PC-3 (cell line): ENCODE measurements around the gene C19orf47. TPM values are rescaled to one million over a fixed set of nuclear protein-coding genes. Genes with fewer than 3 reads are reported as not detected.

Source experiments
- ATAC-seq: fragments of 200-7000 bp; cut with Tn5 transposase; 2 replicates; pipeline ENCODE4 v1.9.1; 2020; ENCODE audit warnings: mild to moderate bottlenecking, moderate library complexity
- BruUV-seq: library from RNA; stranded (reverse); fragments of 400-500 nt; replicated peaks from 2 replicates; lab custom pipeline; 2021; lab: Mats Ljungman, UMichigan
- CTCF ChIA-PET: fragments of 300-600 bp; sonication (Branson Sonifier 250); formaldehyde crosslinking; loops from one replicate; lab custom pipeline; 2022; ENCODE audit warnings: antibody characterized with exemption; lab: Charles Lee
- POLR2A ChIA-PET: fragments of 300-600 bp; sonication (Branson Sonifier 250); formaldehyde crosslinking; loops from one replicate; lab custom pipeline; 2022; ENCODE audit warnings: antibody characterized with exemption; ENCODE audit not compliant: unreplicated experiment; lab: Charles Lee
- DNase-seq: peaks from one replicate; pipeline ENCODE4 v3.0.0-alpha.2; 2015
- H2AFZ ChIP-seq: fragments of 300-600 bp; sonication (generic); 2 replicates; pipeline ENCODE4 v1.6.0; 2016; ENCODE audit warnings: antibody characterized with exemption, low read length
- H3F3A ChIP-seq: fragments of 300-600 bp; sonication (generic); one replicate; pipeline ENCODE4 v1.6.0; 2017; ENCODE audit warnings: antibody characterized with exemption, low read length, control low read depth, mild to moderate bottlenecking; ENCODE audit not compliant: unreplicated experiment
- H3K27ac ChIP-seq: fragments of 300-600 bp; sonication (generic); 2 replicates; pipeline ENCODE4 v1.5.1; 2016; ENCODE audit warnings: mild to moderate bottlenecking, low read length
- H3K27me3 ChIP-seq: fragments of 300-600 bp; sonication (generic); 2 replicates; pipeline ENCODE4 v1.6.1; 2016; ENCODE audit warnings: low read length, mixed read lengths
- H3K36me3 ChIP-seq: fragments of 300-600 bp; sonication (generic); 2 replicates; pipeline ENCODE4 v1.6.1; 2016; ENCODE audit warnings: low read depth, mixed run types, low read length, mixed read lengths
- H3K4me1 ChIP-seq: fragments of 300-600 bp; sonication (generic); 2 replicates; pipeline ENCODE4 v1.5.1; 2016; ENCODE audit warnings: low read length; ENCODE audit not compliant: insufficient read depth
- H3K4me2 ChIP-seq: fragments of 300-600 bp; sonication (generic); 2 replicates; pipeline ENCODE4 v1.6.0; 2016; ENCODE audit warnings: low read length
- H3K4me3 ChIP-seq: fragments of 300-600 bp; sonication (generic); 2 replicates; pipeline ENCODE4 v1.5.1; 2016; ENCODE audit warnings: mild to moderate bottlenecking, low read length, mixed read lengths
- H3K79me2 ChIP-seq: fragments of 300-600 bp; sonication (generic); 2 replicates; pipeline ENCODE4 v1.6.1; 2017; ENCODE audit warnings: low read length, mixed read lengths
- H3K9ac ChIP-seq: fragments of 300-600 bp; sonication (generic); 2 replicates; pipeline ENCODE4 v1.6.0; 2016; ENCODE audit warnings: mild to moderate bottlenecking, low read length
- H3K9me2 ChIP-seq: fragments of 300-600 bp; sonication (generic); replicated peaks from 2 replicates; pipeline ENCODE4 v1.6.1; 2016; ENCODE audit warnings: mixed run types, low read length, mixed read lengths
- H3K9me3 ChIP-seq: fragments of 300-600 bp; sonication (generic); 2 replicates; pipeline ENCODE4 v1.6.1; 2016; ENCODE audit warnings: low read length, mixed read lengths
- H4K20me1 ChIP-seq: fragments of 300-600 bp; sonication (generic); 2 replicates; pipeline ENCODE4 v1.6.1; 2016; ENCODE audit warnings: low read length, mixed read lengths
- EZH2 ChIP-seq: fragments of 300-600 bp; sonication (generic); IDR thresholded peaks from one replicate; pipeline ENCODE4 v1.6.1; 2017; ENCODE audit warnings: antibody characterized with exemption, mild to moderate bottlenecking, low read length; ENCODE audit not compliant: unreplicated experiment
- EZH2phosphoT487 ChIP-seq: fragments of 300-600 bp; sonication (generic); IDR thresholded peaks from 2 replicates; pipeline ENCODE4 v1.6.1; 2018; ENCODE audit warnings: mild to moderate bottlenecking, antibody characterized with exemption, low read length, borderline replicate concordance
- intact Hi-C: fragments of 100-400 bp; cut with micrococcal nuclease; formaldehyde crosslinking; loops from 2 replicates; pipeline ENCODE4 v1.9.0; 2023
- total RNA-seq: library from RNA; depleted of rRNA; stranded (reverse); fragments of >200 nt; gene quantifications from 2 replicates; pipeline ENCODE4 v1.2.3, GENCODE V29; 2014
- TF ChIP-seq, protein P1 (sequence below): fragments of 300-600 bp; sonication (generic); conservative IDR thresholded peaks from 2 replicates; pipeline ENCODE4 v1.5.1; 2017; ENCODE audit warnings: antibody characterized with exemption, low read depth, mild to moderate bottlenecking, low read length

The C19orf47 gene
- total RNA-seq, 1 experiment from 2014 or later = 13.9 TPM

DNA sequence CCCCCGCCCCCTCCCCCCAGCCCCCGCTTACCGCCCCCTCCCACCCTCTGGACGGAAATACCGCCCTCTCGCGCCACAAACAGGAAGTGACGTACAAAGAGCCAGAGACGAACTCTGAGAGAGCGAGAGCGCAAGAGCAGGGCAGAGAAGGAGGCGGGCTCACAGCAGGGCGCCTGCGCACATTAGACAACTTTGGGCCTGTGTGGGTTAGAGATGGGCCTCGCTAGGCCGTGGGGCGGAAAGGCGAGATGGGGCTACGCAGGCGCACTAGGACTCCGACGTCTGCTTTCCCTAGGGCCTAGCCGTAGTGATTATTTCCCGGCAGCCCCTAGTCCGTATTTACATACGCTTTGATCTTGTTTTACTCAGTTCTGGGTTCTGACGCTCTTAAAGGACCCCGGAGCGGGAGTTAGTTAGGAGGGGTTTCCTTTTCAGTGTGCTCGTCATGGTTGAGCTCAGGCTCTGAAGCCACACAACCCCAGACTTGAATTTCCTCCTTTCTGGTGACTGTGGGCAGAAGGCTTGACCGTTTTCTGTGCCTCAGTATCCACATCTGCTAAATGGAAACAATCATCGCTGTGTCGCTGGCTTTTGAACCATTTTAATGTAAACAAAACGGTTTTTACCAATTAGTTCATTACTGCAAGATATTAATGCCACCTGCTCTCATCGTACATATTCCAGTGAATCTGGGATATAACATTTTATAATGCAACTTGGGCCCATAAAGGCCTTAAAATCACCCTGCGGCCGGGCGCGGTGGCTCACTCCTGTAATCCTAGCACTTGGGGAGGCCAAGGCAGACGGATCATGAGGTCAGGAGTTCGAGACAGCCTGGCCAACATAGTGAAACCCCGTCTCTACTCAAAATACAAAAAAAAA lies 62.6 kb downstream of the C19orf47 start:
- H3K4me1 ChIP-seq = 0 out of 2 replicates have a peak, but pooled peaks cover 5% of the 10 kb centered on the region
- BruUV-seq = TSS peak; percentile 99
- intact Hi-C loops = no loop called here
- no peaks in the 10 kb centered on the region for H3K36me3 ChIP-seq
- H3K79me2 ChIP-seq = peaks cover 45% of the 10 kb centered on the region
- H2AFZ ChIP-seq = peak overlapping the region; percentile 85
- ChIA-PET POLR2A (no interaction called here), CTCF (no interaction called here)
- no peaks in the 10 kb centered on the region for H3K9me2 ChIP-seq
- TF ChIP-seq, protein P1, sequence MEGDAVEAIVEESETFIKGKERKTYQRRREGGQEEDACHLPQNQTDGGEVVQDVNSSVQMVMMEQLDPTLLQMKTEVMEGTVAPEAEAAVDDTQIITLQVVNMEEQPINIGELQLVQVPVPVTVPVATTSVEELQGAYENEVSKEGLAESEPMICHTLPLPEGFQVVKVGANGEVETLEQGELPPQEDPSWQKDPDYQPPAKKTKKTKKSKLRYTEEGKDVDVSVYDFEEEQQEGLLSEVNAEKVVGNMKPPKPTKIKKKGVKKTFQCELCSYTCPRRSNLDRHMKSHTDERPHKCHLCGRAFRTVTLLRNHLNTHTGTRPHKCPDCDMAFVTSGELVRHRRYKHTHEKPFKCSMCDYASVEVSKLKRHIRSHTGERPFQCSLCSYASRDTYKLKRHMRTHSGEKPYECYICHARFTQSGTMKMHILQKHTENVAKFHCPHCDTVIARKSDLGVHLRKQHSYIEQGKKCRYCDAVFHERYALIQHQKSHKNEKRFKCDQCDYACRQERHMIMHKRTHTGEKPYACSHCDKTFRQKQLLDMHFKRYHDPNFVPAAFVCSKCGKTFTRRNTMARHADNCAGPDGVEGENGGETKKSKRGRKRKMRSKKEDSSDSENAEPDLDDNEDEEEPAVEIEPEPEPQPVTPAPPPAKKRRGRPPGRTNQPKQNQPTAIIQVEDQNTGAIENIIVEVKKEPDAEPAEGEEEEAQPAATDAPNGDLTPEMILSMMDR = no peak
- no peak for TF ChIP-seq EZH2
- no peak for TF ChIP-seq EZH2phosphoT487
- H3K4me2 ChIP-seq = peak overlapping the region; percentile 75
- H3K27ac ChIP-seq = peak overlapping the region; percentile 59
- H3F3A ChIP-seq = no peaks in the 10 kb centered on the region
- no peaks in the 10 kb centered on the region for H3K9me3 ChIP-seq
- 0 out of 2 replicates have a peak, but pooled peaks cover 5% of the 10 kb centered on the region for H4K20me1 ChIP-seq
- ATAC-seq = peak; percentile 96
- no peaks in the 10 kb centered on the region for H3K27me3 ChIP-seq
- peak overlapping the region; percentile 99 for H3K4me3 ChIP-seq
- peak overlapping the region; percentile 97 for H3K9ac ChIP-seq
- DNase-seq = peak; percentile 97

DNA sequence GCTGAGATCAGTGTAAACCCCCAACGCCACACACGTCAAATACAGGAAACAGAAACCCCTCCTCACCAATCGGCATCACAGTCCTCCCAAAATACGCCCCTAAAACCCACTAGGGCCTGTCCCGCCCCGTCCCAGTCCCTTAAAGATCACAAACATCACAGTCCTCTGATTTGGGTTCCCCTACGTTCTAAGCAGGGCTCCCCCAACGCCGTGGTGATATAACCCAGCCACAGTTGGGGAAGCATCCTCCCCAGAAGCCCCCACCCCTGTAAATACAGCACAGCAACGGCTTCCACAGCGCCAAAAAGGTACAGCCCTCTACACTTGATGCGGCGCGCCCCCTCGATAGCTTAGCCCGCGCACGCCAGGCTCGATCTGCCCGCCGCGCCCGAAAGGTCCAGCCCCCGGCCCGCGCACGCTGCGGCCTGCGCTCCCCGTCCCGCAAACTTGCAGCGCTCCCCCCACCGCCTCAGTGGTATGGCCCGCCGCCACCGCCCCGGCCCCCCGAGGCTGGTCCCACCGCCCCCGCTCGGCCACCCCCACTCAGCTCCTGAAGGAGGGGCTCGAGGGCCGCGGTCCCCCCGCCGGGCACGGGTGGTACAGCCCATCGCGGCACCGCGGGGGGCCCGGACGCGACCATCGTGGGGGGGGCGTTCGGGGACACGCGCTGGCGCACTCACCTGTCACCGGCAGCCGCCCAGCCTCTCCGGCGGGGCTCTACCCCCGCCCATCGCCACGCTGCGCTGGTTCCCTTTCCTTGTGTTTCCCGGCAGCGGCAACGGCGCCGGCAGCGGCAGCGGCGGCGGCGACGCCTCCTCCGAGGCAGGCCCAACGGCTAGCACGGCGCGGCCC lies 63.5 kb downstream of the C19orf47 start, which contains the start of gene AKT2:
TSS of gene AKT2 (minus strand) at position 845 of the 852 bp plus-strand sequence. CDS start 20,078 bp downstream, outside the sequence.
- no peak for DNase-seq

More for the DNA sequence above, 63.5 kb downstream of the C19orf47 start, which contains the start of gene AKT2:
- ChIA-PET POLR2A (no interaction called here), CTCF (no interaction called here)
- ATAC-seq = peak; percentile 47
- no peaks in the 10 kb centered on the region for H3F3A ChIP-seq
- H3K9me3 ChIP-seq = no peaks in the 10 kb centered on the region
- no peaks in the 10 kb centered on the region for H3K36me3 ChIP-seq
- peak within 1 kb of the TSS; percentile 97 for H3K9ac ChIP-seq
- H3K27me3 ChIP-seq = no peaks in the 10 kb centered on the region
- TF ChIP-seq, protein P1 = no peak
- TF ChIP-seq EZH2 (no peak), EZH2phosphoT487 (no peak)
- peak within 1 kb of the TSS; percentile 91 for H3K4me2 ChIP-seq
- peaks cover 53% of the 10 kb centered on the region for H3K79me2 ChIP-seq
- 0 out of 2 replicates have a peak, but pooled peaks cover 5% of the 10 kb centered on the region for H3K4me1 ChIP-seq
- H2AFZ ChIP-seq = peak within 1 kb of the TSS; percentile 85
- intact Hi-C loops = no loop called here
- no peaks in the 10 kb centered on the region for H3K9me2 ChIP-seq
- H3K4me3 ChIP-seq = peak within 1 kb of the TSS; percentile 99
- H3K27ac ChIP-seq = peak within 1 kb of the TSS; percentile 59
- no TSS peak for BruUV-seq
- H4K20me1 ChIP-seq = 0 out of 2 replicates have a peak, but pooled peaks cover 5% of the 10 kb centered on the region
